NCI-H1694 (cell line): ENCODE results near the gene MYO3B.
A peak's percentile ranks its signal among the peaks of the same experiment; 100 is the strongest.

Experiments
- DNase-seq: peaks from one replicate; lab custom pipeline; 2025; lab: John Stamatoyannopoulos, UW

The MYO3B gene

GRCh38 chr2:170306293-170306873 lies 128.4 kb downstream of the MYO3B start:
- no peak for DNase-seq

- DNase-seq = no peak
Measured at GRCh38 chr2:170307052-170307451, 129.1 kb downstream of the MYO3B start.

- DNase-seq = no peak
Measured at GRCh38 chr2:170307555-170308351, 129.8 kb downstream of the MYO3B start.

GRCh38 chr2:170310876-170311502 lies 133.0 kb downstream of the MYO3B start:
- DNase-seq = no peak

DNA sequence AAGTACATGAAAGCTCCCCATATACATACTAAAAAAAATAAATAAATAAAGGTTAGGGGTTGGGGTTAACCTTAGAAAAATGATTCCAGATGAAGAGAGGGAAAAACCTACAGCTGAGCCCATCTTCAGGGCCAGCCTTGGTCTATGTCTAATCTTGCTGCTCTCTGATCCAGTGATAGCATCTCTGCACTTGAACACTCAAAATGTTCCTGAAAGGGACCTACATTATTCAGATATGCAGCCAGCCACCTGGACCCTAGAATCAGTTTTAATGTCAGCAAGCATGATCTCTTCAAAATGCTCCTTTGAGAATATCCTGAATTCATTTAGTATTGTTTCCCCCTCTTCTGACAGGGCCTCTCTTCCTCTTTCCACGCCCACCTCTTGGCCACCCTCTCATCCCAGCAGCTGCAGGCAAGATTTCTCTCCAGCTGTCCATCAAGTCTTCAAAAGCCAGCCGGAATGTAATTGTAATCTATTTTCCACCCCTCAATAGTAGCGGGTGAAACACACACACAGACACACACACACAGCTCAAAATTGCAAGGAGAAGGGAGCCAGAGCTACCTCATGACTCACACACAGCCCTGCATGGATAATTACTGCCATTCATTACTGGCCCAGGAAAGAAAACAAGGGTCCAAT lies 135.5 kb downstream of the MYO3B start:
- no peak for DNase-seq

- DNase-seq = no peak
Measured at GRCh38 chr2:170313992-170314348, 136.0 kb downstream of the MYO3B start.

- no peak for DNase-seq
Measured at GRCh38 chr2:170314744-170315447, 136.9 kb downstream of the MYO3B start.

GRCh38 chr2:170320948-170321347 lies 143.0 kb downstream of the MYO3B start:
- DNase-seq = no peak

DNA sequence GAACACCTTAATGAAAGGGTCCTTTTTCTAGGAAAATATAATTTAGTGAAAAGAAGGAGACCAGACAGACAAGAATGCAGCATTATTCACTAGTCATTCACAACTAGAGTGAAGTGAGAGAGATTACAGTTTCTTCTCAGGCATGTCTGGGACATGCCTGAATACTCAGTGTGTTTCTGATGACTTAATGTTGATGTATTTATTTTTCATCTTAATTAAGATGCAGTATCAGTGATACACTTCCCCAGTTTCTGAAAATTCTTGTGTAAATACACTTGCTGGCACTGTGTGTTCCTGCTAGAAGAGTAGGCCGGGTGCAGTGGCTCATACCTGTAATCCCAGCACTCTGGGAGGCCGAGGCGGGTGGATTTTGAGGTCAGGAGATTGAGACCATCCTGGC lies 143.6 kb downstream of the MYO3B start:
- no peak for DNase-seq

DNA sequence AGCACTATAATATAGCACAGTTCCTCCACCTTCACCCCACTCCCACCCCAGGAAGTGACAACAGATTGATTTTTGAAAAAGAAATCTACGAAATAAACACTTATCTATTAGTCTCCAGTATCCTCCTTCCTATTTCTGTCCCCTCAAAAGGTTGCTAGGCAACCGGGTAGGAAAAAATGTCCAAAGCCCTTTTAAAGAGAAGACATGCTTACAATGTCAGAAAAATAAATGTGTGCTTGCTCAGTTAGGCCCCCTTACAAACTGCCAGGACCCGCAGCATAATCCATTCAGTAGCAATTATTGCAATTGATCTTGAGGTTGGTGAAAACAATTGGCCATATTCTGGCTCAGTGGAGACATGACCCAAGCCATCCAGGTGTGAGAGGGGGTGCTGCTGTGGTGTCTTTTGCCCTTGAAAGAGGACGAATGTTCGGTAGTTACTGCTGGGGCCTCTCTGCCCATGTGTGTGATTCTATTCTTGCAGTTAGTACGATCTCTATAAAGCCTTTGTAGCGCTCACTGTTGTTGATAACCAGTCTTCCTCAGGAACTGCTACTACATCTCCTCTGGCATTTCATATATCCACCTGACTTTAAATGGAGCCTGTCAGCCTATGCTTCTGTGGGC lies 144.3 kb downstream of the MYO3B start:
- no peak for DNase-seq

DNA sequence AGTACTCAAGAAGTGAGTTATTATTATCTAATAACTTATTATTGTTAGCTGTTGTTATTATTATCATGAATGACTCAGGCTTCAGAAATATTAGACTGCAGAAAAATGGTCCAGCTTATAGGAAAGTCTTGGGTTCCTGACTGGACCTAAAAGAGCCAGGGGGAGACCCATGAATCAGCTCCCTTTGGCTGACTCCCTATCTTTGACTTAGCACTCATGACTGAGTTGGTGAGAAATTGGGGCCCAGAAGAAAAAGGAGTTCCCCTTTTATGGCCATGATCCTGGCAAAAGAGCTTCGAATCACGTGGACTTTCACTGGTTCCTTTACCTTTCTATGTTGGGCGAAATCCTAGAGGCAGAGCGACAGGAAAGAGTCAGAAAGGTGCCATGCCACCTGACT lies 145.8 kb downstream of the MYO3B start:
- DNase-seq = no peak

GRCh38 chr2:170324640-170325046 lies 146.7 kb downstream of the MYO3B start:
- DNase-seq = peak; percentile 63

- no peak for DNase-seq
Measured at GRCh38 chr2:170330881-170331280, 152.9 kb downstream of the MYO3B start.

DNA sequence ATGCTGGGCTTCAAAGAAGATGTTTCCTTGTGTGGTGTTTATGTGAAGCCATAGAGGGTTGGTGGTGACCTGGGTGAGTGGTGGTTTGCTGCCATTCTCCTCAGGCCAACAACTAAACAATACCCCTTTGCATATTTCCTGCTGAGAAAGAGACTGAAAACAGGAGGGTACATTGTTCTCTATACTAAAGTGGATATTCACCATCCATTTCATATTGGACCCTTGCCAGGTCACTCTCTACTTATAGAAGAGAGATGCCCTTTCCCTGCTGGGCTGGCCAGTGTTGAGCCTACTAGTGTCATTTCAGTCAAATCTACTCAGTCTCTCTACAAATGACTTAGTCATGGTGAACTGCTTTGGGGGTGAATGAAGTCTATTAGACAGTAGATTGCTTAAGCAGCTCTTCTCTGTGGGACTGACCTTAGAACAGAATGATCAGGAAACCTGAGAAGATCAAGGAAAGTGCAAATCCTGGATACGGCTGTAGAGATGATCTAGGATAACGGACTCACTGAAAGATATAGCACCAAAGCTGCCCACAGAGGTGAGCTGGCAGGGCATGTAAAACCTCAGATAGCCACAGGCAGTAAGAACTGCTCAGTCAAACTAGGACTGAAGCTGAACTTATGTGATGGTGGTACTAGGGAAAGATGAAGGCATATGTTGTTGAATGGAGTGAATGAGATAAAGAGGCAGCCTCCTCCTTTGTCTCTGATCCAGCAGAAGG lies 154.9 kb downstream of the MYO3B start:
- no peak for DNase-seq

- no peak for DNase-seq
Measured at GRCh38 chr2:170335351-170335750, 157.4 kb downstream of the MYO3B start.

- DNase-seq = no peak
Measured at GRCh38 chr2:170336408-170336807, 158.5 kb downstream of the MYO3B start.

GRCh38 chr2:170336916-170337315 lies 159.0 kb downstream of the MYO3B start:
- DNase-seq = no peak

DNA sequence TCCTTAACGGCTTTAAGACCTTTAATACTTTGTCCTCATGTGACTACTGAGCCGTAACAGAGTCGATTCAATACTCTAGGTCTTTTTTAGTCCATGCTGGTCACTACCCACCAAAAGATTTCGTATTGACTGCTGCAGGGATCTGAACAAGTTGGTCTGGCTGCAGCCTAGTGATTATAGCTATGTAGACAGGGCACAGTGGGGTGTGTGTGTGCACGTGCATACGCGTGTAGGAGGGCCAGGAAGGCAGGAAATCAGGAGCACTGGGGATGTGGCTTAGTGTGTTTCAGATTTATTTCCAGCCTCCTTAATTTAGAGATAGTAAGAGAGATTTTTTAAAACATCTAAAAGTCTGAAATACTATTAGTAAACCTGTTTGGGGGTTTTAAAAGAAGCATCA lies 161.4 kb downstream of the MYO3B start:
- no peak for DNase-seq

GRCh38 chr2:170339750-170340692 lies 162.1 kb downstream of the MYO3B start:
- no peak for DNase-seq

- no peak for DNase-seq
Measured at GRCh38 chr2:170340693-170341068, 162.7 kb downstream of the MYO3B start.
